ENCODE data around the gene TCF7L2.

DNA sequence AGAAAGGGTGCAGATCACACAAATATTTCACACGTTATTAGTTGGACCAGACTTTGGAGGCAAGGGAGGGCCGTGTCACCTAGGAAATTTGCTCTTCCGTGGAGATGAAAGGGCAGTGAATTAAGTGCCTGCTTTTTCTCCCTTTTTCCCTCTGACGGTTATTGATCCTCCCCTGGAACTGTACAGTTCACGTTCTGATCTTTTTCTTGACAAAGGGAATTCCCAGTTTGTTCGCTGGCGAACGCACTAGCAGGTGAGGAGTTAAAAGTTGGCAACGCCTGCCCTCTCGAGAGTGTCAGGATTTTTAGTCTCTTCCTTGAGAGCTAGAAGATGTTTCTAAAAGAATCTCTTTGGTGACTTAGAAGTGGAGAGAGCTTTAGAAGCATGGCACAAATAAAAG, 111.5 kb downstream of the TCF7L2 start:
- no peak for TF ChIP-seq POLR2A (IDR thresholded peaks at IDR 0.05)
- TF ChIP-seq CTCF (IDR thresholded peaks at IDR 0.05): no peak
- TF ChIP-seq POLR2AphosphoS5 (IDR thresholded peaks at IDR 0.05; ENCODE audit: insufficient read depth in 1 of 2, low read depth in 1 of 2): no peak
